Measurements from ENCODE around the gene KCNC3.

KCNC3 gene

DNA sequence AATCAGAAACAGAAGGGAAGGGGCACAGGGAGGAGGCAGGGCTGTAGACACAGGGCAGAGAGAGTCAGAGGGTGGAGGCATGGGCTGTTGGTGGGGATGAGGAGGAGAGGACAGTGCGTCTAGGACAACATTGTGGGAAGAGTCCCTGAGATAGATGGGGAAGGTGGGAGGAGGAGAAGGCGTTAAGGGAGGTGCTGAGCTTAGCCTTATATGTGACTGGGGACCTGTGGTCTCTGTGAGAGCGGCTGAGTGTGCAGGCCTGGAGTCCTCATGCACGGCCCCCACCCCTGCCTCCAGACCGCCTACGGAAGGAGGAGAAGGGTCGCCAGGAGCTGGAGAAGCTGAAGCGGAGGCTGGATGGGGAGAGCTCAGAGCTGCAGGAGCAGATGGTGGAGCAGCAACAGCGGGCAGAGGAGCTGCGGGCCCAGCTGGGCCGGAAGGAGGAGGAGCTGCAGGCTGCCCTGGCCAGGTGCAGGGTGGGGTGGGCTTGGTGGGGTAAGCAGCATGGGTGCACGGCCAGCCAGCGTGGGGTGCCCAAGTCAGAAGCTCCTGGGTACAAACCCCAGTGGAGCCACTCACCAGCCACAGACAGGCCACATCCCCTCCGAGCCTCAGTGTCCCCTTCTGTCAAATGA, 56.8 kb downstream of the KCNC3 start:
- no peak for DNase-seq

DNA sequence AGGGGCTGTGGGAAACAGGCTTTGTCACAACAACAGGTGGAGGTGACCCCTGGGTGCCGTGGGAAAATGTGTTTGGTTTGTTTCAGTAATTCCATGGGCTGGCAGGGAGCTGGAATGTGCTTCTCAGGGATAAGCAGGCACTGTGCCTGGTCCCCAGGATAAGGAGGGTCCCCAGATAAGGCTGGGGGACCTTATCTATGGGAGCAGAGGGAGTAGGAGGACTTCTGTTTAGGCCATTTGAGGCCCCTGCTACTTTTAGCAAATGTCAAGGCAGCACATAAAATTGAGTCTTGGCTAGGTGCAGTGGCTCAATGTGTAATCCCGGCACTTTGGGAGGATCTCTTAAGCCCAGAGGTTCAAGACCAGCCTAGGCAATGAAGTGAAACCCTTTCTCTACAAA, 59.5 kb downstream of the KCNC3 start:
- peak; percentile 19 for DNase-seq

DNA sequence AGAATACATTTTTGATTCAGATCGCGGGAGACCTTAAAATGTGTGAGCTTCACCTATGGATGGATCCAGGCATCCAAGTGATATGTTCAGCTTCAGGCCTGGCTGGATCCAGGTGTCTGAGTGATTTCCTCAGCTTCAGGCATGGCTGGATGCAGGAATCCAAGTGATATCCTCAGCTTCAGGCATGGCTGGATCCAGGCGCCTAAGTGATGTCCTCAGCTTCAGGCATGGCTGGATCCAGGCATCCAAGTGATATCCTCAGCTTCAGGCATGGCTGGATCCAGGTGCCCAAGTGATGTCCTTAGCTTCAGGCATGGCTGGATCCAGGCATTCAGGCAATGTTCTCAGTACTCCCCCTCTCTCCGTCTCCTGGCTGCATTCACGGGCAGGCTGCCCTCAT, 60.7 kb downstream of the KCNC3 start:
- DNase-seq = no peak

DNA sequence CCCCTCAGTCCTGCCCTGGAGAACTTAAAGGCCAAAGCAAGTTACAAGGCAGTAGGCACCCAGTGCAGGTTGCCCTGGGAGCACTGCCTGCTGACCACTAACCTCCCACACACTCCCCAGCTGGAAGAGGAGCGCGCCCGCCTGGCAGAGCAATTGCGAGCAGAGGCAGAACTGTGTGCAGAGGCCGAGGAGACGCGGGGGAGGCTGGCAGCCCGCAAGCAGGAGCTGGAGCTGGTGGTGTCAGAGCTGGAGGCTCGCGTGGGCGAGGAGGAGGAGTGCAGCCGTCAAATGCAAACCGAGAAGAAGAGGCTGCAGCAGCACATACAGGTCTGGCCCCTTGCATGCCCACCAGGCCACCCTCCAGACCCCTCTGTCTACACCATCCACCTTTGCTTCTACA, 61.1 kb downstream of the KCNC3 start:
- no peak for DNase-seq

DNA sequence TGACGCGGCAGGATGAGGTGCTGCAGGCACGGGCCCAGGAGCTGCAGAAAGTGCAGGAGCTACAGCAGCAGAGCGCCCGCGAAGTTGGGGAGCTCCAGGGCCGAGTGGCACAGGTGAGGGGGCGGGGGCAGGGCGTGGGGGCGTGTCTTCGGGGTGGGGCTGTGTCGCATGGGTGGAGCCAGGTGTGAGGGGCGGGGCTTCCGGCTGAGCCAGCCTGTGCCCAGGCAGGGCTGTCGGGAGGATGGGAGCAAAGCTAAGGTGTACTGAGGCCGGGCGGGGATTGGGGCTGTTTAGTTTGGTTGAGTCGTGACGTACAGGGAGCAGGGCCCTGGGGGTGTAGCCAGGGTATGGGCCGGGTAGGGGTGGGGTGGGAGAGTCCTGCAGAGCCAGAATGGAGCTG, 62.3 kb downstream of the KCNC3 start:
- peak; percentile 2 for DNase-seq

DNA sequence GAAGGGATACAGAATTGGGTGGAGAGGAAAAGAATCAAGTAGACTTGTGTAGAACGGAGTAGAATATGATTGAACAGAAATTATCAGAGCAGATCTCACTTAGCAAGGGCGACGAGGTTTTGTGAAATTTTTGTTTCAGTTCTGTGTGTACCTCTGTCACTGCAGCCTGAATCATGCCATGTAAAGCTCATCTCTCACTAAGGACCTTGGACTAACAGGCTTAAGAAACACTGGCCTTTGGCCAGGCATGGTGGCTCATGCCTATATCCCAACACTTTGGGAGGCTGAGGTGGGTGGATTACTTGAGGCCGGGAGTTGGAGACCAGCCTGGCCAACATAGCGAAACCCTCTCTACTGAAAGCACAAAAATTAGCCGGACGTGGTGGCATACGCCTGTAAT, 63.1 kb downstream of the KCNC3 start:
- DNase-seq = no peak

DNA sequence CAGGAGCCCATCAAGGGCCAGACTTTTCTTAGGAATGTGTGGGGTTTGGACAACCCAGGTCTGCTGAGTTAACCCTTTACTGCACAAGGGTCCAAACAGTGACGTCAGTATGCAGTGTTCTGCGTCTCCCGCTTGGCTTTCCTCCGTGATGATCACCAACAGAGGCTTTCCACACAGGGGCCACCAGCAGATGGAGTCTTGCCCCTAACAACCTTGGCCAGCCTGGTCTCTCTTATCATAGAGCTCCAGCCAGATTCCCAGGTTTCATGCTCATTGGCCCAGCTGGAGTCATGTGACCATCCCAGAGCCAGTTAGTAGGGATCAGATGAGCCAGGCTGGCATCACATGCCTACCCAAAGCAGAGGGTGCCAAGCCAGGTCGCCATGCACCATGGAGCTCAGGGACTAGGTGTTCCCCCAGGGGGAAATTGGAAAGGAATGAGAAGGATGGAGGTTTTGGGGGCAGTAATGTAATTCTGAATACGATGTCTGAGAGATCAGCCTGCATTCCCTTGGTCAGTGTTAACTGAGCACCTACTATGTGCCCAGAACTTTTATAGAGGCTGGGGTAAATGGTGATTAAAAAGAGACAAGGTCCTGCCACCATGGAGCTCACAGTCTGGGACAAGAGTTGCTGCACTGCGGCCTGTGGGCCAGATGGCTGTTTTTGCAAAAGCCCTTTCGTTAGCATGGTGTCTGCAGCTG, 64.5 kb downstream of the KCNC3 start:
- peak; percentile 17 for DNase-seq

DNA sequence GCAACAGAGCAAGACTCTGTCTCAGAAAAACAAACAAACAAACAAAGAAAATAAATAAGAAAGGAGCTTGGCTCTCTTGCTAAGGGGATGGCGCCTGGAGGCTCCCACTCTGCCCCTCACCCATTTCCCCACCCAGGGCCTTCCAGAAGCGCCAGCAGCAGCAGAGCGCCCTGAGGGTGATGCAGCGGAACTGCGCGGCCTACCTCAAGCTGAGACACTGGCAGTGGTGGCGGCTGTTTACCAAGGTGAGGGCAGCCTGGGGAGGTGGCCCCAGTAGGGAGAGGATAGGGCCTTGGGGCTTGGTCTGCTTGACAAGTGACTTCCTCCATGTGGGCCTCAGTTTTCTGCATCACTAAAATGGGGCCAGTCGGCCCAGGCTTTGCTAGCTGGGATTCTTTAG, 66.0 kb downstream of the KCNC3 start:
- DNase-seq = no peak
